ENCODE measurements around the gene IMMP2L.
"Not testable (repeated sequence)": the region's sequence is repeated elsewhere in the genome, so short reads cannot be mapped to it uniquely, and the experiment has no call there.

Gene IMMP2L

DNA sequence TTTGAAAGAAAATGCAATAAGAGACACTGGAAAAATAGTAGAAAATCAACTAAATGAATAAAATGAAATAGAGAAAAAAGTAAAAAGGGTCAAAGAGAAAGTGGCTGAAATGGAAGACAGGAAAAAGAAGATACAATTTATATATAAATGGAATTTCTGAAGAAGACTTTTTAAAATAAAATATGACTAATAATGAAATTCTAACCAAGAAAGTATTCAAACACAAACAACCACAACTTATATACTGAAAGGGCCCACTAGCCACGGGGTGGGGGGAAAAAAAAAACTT is 232.1 kb downstream of the IMMP2L start:
- DNase-seq (ENCODE audit: low spot score): no peak

DNA sequence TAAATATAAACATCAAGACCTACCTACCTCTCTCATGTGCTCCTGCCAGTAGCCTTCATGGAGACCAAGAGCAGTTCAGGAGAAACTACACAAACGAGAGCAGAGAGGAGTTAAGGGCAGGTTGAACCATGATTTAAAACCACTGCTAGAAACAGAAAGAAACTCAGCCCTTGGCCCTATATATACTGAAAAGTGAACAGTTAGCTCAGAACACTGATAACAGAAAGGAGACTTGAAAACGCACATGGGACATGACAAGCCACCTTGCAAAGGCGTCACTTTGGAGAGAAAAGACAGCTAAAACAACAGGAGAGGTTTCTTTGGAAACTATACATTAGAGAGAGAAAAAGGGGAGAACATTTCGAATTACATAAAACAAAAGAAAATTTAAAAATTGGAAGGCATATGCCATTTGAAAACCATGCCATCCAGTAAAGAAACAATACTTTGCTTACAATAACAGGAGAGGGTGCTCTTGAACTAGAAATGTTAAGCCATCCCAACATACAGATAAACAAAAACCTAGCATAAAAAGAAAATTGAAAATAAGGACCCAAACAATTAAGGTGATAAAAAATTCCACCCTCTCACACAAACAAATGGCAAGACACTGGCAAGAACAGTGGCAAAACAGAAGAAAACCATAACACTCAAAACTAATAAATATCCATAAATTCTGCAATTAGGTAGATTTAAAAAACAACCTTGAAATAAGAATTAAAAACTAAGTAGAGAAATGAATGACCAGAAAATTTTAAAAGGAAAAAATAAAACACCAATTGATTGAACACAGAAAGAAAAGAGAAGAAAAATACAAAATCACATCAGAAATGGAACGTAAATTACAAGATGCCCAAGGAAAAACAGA is 232.7 kb downstream of the IMMP2L start:
- no peak for DNase-seq (ENCODE audit: low spot score)

DNA sequence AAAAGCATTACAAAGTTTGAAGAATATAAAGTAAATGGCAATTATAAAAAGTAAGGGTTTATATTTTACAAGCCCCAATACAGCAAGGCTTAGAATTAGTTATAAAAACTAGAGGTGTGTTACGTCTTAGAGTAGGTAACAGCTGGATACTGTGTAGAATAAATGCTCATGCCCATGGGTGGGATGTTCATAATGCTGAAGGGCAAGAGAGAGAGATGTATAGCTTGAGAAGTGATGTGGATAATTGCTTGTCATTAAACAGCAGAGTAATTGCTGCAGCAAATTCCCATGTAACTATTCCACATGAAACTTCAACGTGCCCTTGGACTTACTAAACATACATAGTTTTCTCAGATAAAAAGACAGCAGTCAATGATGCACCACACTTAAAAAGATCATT is 233.8 kb downstream of the IMMP2L start:
- DNase-seq (ENCODE audit: low spot score): no peak

DNA sequence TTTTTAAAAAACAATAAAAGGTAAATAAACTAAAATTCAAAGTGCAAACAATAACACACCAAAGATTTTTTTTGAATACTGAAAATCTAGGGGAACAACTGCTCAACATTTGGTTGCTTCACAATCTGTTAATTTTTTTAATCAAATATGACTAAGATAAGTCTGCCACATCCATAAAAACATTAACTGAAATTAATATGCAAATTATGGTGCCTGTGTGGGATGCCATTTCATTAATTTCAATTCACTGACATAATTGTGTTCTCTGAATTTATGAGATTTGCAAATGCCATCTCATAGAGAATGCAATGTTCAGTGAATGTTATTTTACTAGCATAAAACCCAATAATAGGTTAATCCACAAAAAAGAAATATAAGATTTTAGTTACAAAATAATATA is 237.5 kb downstream of the IMMP2L start:
- no peak for DNase-seq (ENCODE audit: low spot score)

DNA sequence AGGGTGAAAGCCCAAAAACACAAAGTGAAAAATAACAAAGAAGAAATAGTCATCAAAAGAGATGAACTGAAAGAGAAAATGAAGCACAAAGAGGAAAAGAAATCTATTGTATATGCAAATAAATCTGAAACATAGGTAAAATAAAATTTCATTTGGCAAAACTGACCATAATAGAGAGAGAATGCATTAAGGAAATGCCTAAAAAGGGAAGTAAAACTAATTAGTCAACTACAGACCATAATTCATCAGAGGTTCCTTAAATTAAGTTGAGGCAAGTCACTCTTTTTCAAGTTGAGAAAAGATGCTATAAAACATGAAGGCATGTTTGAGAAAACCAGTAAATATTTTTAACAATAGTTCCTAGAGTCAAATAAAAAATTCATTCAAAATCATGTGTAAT is 238.1 kb downstream of the IMMP2L start:
- no peak for DNase-seq (ENCODE audit: low spot score)

DNA sequence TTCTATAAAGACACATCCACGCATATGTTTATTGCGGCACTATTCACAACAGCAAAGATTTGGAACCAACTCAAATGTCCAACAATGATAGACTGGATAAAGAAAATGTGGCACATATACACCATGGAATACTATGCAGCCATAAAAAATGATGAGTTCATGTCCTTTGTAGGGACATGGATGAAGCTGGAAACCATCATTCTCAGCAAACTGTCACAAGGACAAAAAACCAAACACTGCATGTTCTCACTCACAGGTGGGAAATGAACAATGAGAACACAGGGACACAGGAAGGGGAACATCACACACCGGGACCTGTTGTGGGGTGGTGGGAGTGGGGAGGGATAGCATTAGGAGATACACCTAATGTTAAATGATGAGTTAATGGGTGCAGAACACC is 238.6 kb downstream of the IMMP2L start:
- DNase-seq (ENCODE audit: low spot score): not testable (repeated sequence)

DNA sequence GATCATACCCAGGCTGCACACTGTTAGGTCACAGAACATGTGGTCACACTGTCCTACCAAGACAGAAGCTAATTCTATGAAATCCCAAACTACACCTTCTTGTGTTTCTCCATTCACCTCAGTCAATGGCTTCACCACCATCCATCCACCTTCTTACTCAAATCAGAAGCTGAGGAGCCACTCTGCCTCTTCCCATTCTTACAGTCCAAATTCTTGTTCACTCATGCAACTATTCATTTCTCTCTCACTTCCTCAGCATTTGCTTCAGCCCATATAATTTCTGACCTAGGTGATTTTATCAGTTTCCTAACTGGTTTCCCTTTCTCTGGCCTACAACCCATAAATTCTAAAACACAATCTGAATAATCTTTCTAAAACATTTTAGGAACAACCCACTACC is 242.2 kb downstream of the IMMP2L start:
- DNase-seq (ENCODE audit: low spot score): no peak

DNA sequence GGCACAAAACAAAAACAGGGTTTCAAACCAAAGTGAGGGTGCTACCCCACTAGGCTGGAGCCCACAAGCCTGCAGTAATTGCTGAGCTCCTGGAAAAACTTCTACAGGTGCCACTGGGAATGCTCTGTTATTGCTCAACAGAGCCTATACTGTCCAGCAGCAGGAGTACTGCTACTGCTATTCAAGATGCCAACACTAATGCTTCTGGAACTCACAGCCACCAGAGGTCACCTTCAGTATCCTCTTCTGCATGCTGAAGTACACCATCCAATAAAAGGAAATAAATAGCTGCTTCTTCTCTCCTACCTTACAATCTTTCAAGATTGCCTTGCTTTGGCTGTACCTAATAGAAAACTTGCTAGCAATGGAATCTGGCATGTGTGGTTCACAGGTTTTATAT is 249.3 kb downstream of the IMMP2L start:
- no peak for DNase-seq (ENCODE audit: low spot score)

DNA sequence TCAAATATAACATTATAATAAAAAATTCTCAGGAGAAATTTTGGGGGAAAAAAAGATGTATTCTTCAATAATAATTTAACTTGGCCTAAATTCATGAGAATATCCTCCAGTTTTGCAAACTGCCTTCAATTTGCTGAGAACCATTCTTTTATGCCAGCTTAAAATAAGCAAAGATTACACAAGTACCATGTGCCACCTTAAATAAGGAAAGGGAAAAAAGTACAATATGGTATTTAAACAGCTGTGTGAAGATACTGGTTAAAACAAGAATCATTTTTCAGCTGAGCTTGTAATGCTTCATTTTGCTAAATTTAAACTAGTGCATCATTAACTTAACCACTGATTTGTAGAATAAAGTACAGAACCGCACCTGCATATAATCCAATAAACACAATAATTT is 253.6 kb downstream of the IMMP2L start:
- no peak for DNase-seq (ENCODE audit: low spot score)

DNA sequence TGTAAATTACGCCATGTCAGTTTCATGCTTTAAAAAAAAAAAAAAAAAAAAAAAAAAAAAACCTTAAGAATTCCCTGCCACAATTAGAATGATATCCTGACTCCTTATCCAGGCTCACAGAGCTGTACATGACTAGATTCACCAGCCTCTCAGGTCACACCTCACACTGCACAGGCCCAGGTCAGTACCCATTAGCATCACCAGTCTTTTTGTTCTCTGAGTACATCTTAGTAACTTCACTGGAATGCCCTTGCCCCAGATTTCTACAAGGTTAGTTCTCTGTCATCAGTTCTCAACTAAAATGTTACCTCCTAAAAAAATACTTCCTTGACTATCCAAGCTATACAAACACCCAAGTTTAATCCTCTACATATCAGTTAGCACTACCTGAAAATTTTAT is 260.4 kb downstream of the IMMP2L start:
- no peak for DNase-seq (ENCODE audit: low spot score)

DNA sequence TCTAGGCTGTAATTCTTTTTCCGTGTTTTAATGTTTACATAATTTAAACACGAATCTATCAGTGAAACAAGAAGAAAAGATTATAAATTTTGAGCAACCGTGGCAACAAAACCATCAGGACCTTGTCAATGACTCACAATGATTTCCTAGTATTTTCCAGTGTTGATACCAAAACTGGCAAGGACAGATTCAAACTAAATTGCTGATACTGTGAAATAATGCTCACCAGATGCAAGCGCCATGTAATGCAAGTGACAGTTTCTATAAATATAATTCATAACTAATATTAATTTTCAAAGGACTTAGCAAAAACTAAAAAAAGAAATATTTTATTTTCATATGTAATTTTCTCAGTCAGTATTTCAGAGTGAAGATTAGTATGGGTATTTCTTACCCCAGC is 267.8 kb downstream of the IMMP2L start:
- no peak for DNase-seq (ENCODE audit: low spot score)

DNA sequence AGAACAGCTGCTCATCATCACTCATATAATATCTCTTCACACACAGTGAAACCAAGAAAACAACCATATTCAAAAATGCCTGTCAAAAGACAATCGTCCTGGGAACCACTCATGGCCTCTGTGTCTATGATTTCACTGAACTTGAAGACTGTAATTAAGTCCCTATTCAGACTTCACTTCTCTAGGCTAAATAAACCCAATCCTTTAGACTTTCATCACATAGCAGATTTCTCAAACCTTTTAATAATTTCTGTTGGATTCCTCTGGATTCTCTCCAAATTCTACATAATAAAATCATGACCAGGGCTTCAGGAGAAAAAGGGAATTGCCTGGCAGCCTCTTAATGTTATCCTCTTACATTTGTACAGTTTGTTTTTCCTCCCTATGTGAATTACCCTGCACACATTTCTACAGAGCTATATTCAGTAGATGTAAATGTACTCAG is 270.2 kb downstream of the IMMP2L start:
- no peak for DNase-seq (ENCODE audit: low spot score)

DNA sequence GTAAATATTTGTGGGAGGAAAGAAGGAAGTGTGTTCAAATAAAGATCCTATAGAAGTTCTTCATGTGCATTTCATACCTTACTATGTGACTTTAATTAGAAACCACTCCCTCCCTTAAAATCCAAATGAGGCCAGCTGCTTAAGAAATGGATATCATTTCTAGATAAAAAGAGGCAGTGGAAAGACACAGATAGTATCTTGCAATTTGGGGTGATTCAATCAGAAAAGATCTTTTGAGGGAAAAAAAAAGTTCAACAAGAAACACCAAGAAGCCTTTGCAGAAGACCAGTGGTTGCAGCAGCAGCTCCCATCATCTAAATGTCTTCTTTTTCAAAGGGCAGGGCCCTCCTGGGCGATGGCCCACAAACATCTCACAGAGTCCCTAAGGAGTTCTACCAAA is 271.3 kb downstream of the IMMP2L start:
- no peak for DNase-seq (ENCODE audit: low spot score)

DNA sequence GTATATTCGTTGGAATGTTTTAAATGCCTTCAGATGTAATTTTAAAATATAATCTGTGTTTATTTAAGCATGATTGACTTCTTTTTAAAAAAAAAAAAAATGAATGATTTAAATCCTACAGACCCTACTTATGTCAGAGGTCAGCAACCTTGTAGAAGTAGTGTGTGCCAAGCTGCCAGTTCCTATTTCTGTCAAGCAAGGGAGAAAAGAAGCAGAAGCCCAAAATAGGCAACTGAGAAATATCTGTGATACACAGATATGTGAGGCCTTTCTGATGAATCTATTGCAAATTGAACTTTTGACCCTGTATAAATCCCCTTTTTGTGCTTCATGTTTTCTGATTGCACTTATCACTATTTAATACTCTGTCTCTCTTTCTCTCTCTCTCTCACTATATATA is 271.9 kb downstream of the IMMP2L start:
- DNase-seq (ENCODE audit: low spot score): no peak

DNA sequence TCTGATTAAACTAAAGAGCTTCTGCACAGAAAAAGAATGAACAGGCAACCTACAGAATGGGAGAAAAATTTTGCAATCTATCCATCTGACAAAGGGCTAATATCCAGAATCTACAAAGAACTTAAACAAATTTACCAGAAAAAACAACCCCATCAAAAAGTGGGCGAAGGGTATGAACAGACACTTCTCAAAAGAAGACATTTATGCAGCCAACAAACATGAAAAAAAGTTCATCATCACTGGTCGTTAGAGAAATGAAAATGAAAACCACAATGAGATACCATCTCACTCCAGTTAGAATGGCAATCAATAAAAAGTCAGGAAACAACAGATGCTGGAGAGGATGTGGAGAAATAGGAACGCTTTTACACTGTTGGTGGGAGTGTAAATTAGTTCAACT is 273.9 kb downstream of the IMMP2L start:
- DNase-seq (ENCODE audit: low spot score): not testable (repeated sequence)

DNA sequence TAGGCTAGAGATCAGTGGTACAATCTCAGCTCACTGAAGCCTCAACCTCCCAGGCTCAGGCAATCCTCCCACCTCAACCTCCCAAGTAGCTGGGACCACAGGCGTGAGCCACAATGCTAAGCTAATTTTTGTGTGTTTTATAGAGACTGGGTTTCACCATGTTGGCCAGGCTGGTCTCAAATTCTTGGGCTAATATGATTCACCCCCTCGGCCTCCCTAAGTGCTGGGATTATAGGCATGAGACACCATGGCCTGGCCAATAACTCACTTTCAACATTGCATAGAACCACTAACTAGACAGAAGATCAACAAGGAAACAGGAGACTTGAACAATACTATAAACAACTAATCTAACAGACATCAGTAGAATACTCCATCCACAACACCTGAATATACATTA is 279.7 kb downstream of the IMMP2L start:
- DNase-seq (ENCODE audit: low spot score): no peak

DNA sequence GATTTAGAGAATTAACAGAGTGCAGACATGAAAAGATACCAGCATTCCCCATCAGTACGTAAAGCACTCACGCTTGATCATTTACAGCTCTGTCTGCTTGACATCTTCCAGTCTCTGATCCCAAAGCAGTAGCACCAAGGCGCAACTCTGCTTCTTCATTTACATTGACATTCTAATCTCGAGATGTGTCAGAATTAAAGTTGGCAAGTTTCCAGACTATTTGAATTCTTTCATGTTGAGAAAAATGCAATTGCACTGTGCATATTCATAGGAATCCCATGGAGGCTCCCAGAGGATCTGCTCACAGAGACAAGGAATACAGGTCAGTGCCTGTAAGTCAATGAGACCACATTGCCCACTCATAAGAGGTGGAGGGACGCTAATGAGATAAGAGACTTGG is 287.4 kb downstream of the IMMP2L start:
- DNase-seq (ENCODE audit: low spot score): no peak

DNA sequence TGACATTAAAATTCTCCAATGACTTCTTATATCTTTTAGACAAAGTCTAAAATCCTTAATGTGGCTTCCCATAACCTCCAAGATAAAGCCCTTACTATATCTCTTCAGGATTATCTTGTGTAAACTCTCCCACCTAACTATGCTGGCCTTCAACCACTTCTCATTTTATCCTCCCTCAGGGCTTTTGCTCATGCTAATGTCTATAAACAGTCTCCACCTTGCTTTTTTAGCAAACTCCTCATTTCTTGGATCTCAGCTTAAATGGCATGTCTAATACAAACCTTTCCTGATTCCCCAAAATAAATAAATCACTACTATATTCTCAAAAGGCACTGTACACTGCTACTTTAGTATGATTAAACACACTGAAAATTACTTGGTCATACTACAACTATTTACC is 290.2 kb downstream of the IMMP2L start:
- DNase-seq (ENCODE audit: low spot score): no peak

DNA sequence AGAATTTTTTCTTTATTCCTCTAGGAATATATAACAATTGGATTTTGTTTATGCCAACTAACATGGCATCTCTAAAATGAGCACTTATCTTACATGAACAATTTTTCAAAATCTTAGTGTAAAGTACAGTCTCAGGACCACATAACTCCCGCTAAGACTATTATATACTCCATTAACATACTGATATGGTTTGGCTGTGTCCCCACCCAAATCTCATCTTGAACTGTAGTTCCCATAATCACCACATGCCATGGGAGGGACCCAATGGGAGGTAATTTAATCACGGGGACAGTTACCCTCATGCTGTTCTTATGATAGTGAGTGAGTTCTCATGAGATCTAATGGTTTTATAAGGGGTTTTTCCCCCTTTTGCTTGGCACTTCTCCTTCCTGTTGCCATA is 291.5 kb downstream of the IMMP2L start:
- DNase-seq (ENCODE audit: low spot score): not testable (repeated sequence)

DNA sequence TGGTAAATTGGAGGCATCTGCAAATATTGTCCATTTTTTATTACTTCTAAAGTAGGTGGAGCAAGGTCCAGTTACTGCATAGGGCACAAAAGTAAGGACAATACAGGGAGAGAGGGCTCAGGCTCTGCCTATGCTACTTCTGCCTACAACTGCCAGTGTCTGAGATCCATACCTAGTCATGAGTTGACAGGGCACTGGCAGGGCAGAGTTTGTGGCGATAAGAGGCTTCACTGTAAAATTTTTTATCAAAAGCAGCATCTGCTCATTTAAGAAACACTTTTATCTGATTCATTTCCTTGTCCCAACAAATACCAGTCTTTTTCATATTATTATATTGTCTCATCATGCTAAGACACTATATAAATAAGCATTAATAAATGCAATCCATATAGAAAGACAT is 293.4 kb downstream of the IMMP2L start:
- DNase-seq (ENCODE audit: low spot score): no peak

DNA sequence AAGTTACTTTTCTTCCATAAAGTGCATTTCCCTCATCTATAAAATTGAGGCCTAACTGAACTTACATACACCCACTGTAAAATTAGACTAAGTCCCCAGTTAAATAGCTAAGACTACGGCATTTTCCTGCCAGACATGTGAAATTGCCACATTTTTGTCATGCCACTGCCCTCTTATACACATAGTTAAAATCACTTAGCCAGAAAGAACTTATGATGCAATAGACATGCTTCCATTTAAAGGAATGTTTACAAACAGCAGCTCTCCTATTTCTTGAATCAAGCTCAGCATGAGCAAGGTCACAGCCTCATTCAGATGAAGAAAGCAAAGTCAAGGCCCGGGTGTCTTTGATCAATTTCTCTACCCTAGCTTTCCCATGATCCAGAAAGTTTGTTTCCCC is 295.7 kb downstream of the IMMP2L start:
- DNase-seq (ENCODE audit: low spot score): no peak

DNA sequence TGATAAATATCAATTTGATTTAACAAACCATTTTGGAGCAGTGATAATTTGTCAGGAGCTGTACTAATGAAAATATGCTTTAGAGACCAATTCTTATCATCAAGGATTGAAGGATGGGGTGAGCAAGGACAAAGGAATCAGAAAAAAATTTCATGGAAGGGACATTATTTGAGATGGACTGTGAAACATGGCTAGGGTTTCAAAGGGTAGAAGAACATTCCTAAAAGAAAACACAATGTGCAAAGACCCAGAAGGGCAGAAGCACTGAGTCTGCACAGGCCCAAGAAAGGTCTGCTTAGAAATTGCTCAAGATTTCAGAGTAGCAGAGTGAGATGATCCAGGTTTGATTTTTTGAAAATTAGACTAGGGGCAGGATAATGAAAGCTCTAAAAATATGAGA is 296.9 kb downstream of the IMMP2L start:
- no peak for DNase-seq (ENCODE audit: low spot score)

DNA sequence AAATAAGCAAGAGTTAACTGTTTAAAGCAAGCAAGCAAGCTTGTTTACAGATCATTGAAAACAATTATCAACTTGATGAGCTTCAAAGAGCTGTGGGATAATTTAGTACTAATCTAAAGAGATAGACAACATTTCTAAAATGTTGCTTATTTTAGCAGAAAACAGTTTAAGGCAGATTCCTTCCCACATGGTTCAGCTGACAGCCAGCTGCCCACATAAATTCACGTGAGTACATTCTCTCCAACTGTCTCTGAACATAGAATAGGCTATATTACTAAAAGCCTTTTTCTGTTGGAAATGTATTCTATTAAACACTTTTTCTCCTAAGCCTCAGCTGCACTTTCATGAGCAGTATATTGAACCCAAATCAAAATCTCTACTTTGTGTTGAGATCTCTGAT is 297.3 kb downstream of the IMMP2L start:
- DNase-seq (ENCODE audit: low spot score): no peak

DNA sequence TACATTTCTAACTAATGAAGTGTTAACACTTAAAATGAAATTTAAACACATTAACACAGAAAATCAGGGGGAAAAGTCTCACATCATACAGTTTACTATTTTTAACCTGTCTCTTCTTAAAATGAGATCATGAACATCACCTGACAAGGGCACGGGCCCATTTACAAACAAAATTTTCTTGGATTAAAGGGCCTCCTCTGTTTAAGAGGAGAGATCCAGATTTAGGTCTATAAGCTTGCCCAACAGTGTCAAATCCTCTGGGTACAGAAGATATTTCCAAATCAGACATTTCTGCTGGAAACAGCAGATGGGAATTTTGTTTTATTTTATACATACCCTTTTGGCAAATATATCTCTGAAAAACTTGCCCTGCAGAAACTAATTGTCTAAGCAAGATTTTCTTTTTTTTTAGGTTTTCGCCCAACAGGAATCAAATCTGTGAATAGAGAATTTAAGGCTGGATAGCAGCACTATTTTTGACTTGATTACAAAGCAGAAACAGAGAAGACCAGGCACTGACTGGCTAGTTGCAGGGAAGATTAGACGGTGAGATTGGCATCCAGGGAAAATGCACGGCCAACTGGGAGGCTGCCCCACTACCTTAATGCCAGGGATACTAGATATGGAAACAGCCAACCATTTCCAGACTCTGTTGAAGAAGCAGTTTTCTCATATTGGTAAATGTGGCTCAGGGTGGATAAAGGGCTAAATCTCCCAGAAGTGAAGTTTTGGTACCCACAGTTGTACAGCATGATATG is 298.0 kb downstream of the IMMP2L start:
- no peak for DNase-seq (ENCODE audit: low spot score)

Measured in hematopoietic multipotent progenitor cell treated with erythropoietin and hydrocortisone succinate and interleukin-3 and kit ligand, for 15 days (in vitro differentiated cells).